K562 (cell line): Measurements from ENCODE around the gene BCAR3. TPM values are rescaled to one million over a fixed set of nuclear protein-coding genes. Genes with fewer than 3 reads are reported as not detected.

ENCODE experiments used
- ATAC-seq: fragments of 200-7000 bp; cut with Tn5 transposase; 3 replicates; pipeline ENCODE4 v1.9.1; 2020; ENCODE audit warnings: moderate library complexity
- BruUV-seq: library from RNA; stranded (reverse); fragments of 400-500 nt; replicated peaks from 2 replicates; lab custom pipeline; 2021; lab: Mats Ljungman, UMichigan
- CTCF ChIA-PET: fragments of 300-600 bp; formaldehyde crosslinking; extraction: SDS; loops from one replicate; lab custom pipeline; 2021; ENCODE audit warnings: low intra/inter-chr PET ratio; lab: Yijun Ruan, JAX
- POLR2A ChIA-PET: fragments of 300-600, 350-650 bp; sonication (Branson Sonifier 250); formaldehyde crosslinking; extraction: SDS; loops from one replicate; lab custom pipeline; 2021; ENCODE audit warnings: antibody characterized with exemption, inconsistent platforms; lab: Yijun Ruan, JAX
- DNase-seq, 4 experiments: peaks; one replicate each; pipeline versions ENCODE4 v3.0.0 to v3.0.0-alpha.2; 2011 to 2018; ENCODE audit warnings: low spot score in 3 of 4, mixed read lengths in 3 of 4; ENCODE audit errors: extremely low read depth in 1 of 4
- FAIRE-seq: peaks from 2 replicates; lab custom pipeline; 2011; peaks lifted over from hg19 to GRCh38; lab: Jason Lieb, UNC
- H2AFZ ChIP-seq: 2 replicates; pipeline ENCODE4 v1.6.0; 2011; ENCODE audit warnings: low read depth, low read length, control low read depth, inconsistent platforms
- H3K27ac ChIP-seq: fragments of 200-600 bp; 3 replicates; pipeline ENCODE4 v1.8.0; 2011; ENCODE audit warnings: low read depth, mild to moderate bottlenecking, control low read depth, inconsistent platforms, low read length, moderate library complexity, mixed read lengths; ENCODE audit errors: extremely low read depth
- H3K27me3 ChIP-seq, 2 experiments: fragments of 300-600 bp in 1 of 2; 2 replicates in 1 of 2; 3 replicates in 1 of 2; pipeline versions ENCODE4 v1.6.0 to v1.8.0; 2011; ENCODE audit warnings: inconsistent platforms in 2 of 2, low read length in 2 of 2, mild to moderate bottlenecking in 1 of 2, mixed read lengths in 1 of 2, moderate library complexity in 1 of 2; ENCODE audit not compliant: control insufficient read depth in 2 of 2, insufficient read depth in 2 of 2
- H3K36me3 ChIP-seq: fragments of 300-600 bp; 3 replicates; pipeline ENCODE4 v1.8.0; 2011; ENCODE audit warnings: mild to moderate bottlenecking, low read length, inconsistent platforms; ENCODE audit not compliant: control insufficient read depth, insufficient read depth
- H3K4me1 ChIP-seq, 2 experiments: fragments of 200-600 bp in 1 of 2; replicated peaks in 1 of 2; 2 replicates in 1 of 2; 3 replicates in 1 of 2; pipeline versions ENCODE4 v1.5.1 to v1.8.0; 2011; ENCODE audit warnings: inconsistent platforms in 2 of 2, low read length in 2 of 2, mild to moderate bottlenecking in 1 of 2, mixed read lengths in 1 of 2, moderate library complexity in 1 of 2; ENCODE audit not compliant: control insufficient read depth in 2 of 2, insufficient read depth in 2 of 2
- H3K4me2 ChIP-seq: 2 replicates; pipeline ENCODE4 v1.6.1; 2011; ENCODE audit warnings: low read length, control low read depth, inconsistent platforms, mixed read lengths; ENCODE audit not compliant: insufficient read depth
- H3K4me3 ChIP-seq: fragments of 200-600 bp; sonication (generic), shearing (Covaris generic); 2 replicates; pipeline ENCODE4 v1.5.1; 2016; ENCODE audit warnings: control low read depth, inconsistent platforms
- H3K79me2 ChIP-seq: fragments of 200-600 bp; 3 replicates; pipeline ENCODE4 v1.8.0; 2011; ENCODE audit warnings: low read length, inconsistent platforms; ENCODE audit not compliant: control insufficient read depth, insufficient read depth
- H3K9ac ChIP-seq, 2 experiments: 2 replicates each; pipeline versions ENCODE4 v1.6.0 to v1.6.1; 2011; ENCODE audit warnings: low read depth in 2 of 2, low read length in 2 of 2, control low read depth in 1 of 2, inconsistent platforms in 1 of 2, mild to moderate bottlenecking in 1 of 2, mixed read lengths in 1 of 2; ENCODE audit not compliant: insufficient read depth in 1 of 2
- H3K9me1 ChIP-seq: one replicate; pipeline ENCODE4 v1.6.0; 2011; ENCODE audit warnings: inconsistent platforms, mild to moderate bottlenecking, low read length, moderate library complexity; ENCODE audit not compliant: control insufficient read depth, insufficient read depth
- H3K9me3 ChIP-seq: replicated peaks from 2 replicates; pipeline ENCODE4 v1.5.1; 2011; ENCODE audit warnings: low read depth, low read length, inconsistent platforms; ENCODE audit not compliant: control insufficient read depth, insufficient read depth
- H4K20me1 ChIP-seq: replicated peaks from 2 replicates; pipeline ENCODE4 v1.6.1; 2011; ENCODE audit warnings: low read length, inconsistent platforms, mixed read lengths; ENCODE audit not compliant: control insufficient read depth, insufficient read depth
- ELF1 ChIP-seq: fragments of 200-800 bp; sonication (Bioruptor generic); IDR thresholded peaks from 2 replicates; pipeline ENCODE4 v1.6.1; 2016; ENCODE audit warnings: missing genetic modification characterization, missing compliant biosample characterization
- MLLT1 ChIP-seq, 2 experiments: fragments of 450-650 bp; IDR thresholded peaks; 2 replicates each; pipeline ENCODE4 v1.6.1; 2016
- MTA1 ChIP-seq: fragments of 450-650 bp; IDR thresholded peaks from 2 replicates; pipeline ENCODE4 v1.6.1; 2017; ENCODE audit warnings: borderline replicate concordance
- POLR2H ChIP-seq: IDR thresholded peaks from 2 replicates; pipeline ENCODE4 v1.6.1; 2016; ENCODE audit warnings: missing genetic modification characterization, low read depth, mild to moderate bottlenecking, control low read depth, missing compliant biosample characterization, moderate library complexity
- RBFOX2 ChIP-seq: fragments of 200-400 bp; formaldehyde crosslinking; IDR thresholded peaks from 2 replicates; pipeline ENCODE4 v1.6.1; 2017; ENCODE audit warnings: low read depth, mild to moderate bottlenecking, low read length, moderate library complexity
- RCOR1 ChIP-seq, 2 experiments: IDR thresholded peaks; 2 replicates each; pipeline ENCODE4 v1.6.1; 2012; ENCODE audit warnings: low read depth in 2 of 2, low read length in 2 of 2, borderline replicate concordance in 1 of 2, improper control_type of control experiment in 1 of 2
- RNF219 ChIP-seq: fragments of 250-450 bp; sonication (Bioruptor Pico); IDR thresholded peaks from 2 replicates; pipeline ENCODE4 v1.5.0; 2022; ENCODE audit warnings: mild to moderate bottlenecking
- SAP30 ChIP-seq: fragments of 200-600 bp; sonication (generic); IDR thresholded peaks from 2 replicates; pipeline ENCODE4 v1.6.1; 2012; ENCODE audit warnings: borderline replicate concordance, low read depth, mild to moderate bottlenecking, moderate library complexity, low read length, control low read depth, inconsistent platforms; ENCODE audit not compliant: insufficient read depth, poor library complexity, severe bottlenecking
- WHSC1 ChIP-seq: IDR thresholded peaks from one replicate; pipeline ENCODE4 v1.6.1; 2012; ENCODE audit warnings: low read length, control low read depth, inconsistent platforms
- XRCC5 ChIP-seq: fragments of 200-400 bp; formaldehyde crosslinking; IDR thresholded peaks from 2 replicates; pipeline ENCODE4 v1.6.1; 2017; ENCODE audit warnings: low read depth, mild to moderate bottlenecking, low read length
- ZNF766 ChIP-seq: fragments of 200-800 bp; sonication (Bioruptor generic); conservative IDR thresholded peaks from 2 replicates; pipeline ENCODE4 v1.6.1; 2016; ENCODE audit warnings: missing genetic modification characterization, missing compliant biosample characterization
- WGBS: fragments of 100-300 bp; shearing (Covaris generic); methylation state at CpG from one replicate; pipeline ENCODE4 v1.1.6; 2016; ENCODE audit warnings: low coverage, mixed read lengths; ENCODE audit not compliant: insufficient coverage; ENCODE audit errors: missing lambda C conversion rate; 5-methylcytosine and 5-hydroxymethylcytosine counted together
- in situ Hi-C: fragments of 300-500 bp; cut with MboI; formaldehyde crosslinking; loops from 4 replicates; pipeline ENCODE4 v1.15.0; 2018; ENCODE audit warnings: inconsistent platforms, mixed read lengths
- intact Hi-C: fragments of 100-400 bp; cut with micrococcal nuclease; formaldehyde crosslinking; loops from 2 replicates; pipeline ENCODE4 v1.14.2; 2022
- polyA plus RNA-seq, 8 experiments: library from polyadenylated mRNA; depleted of rRNA in 4 of 8; stranded (reverse) in 5 of 8; unstranded in 3 of 8; fragments of >200 nt; fragmentation: Nextera tagmentation in 2 of 8; fragmentation: Illumina TruSeq in 1 of 8; extraction: Ambion mirVana in 2 of 8; extraction: Trizol in 1 of 8; gene quantifications; 2 replicates each; pipeline versions ENCODE4 v1.2.1 to v1.2.3, GENCODE V29; 2011 to 2014; ENCODE audit warnings: inconsistent platforms in 1 of 8, missing spikeins in 1 of 8
- total RNA-seq, 7 experiments: library from RNA; depleted of rRNA in 6 of 7; stranded (reverse); fragments of >200 nt in 6 of 7; fragmentation: Illumina TruSeq in 2 of 7; extraction: Trizol in 2 of 7; gene quantifications; 2 replicates each; pipeline versions ENCODE4 v1.2.1 to v1.2.3, GENCODE V29; 2011 to 2021; ENCODE audit warnings: low replicate concordance in 1 of 7

Gene BCAR3
- total and polyA plus RNA-seq, 9 of the 15 experiments (the other 6 are each of a cell fraction or from before 2014, with no cell fraction given): 1.8 to 6.3 (median 3.8) TPM

GRCh38 chr1:93576746-93577145, 104.9 kb downstream of the BCAR3 start (continued):
- TF ChIP-seq XRCC5 (no peak), RCOR1 (IDR thresholded peaks at IDR 0.05; ENCODE audit: borderline replicate concordance in 1 of 2, low read depth in 2 of 2, low read length in 2 of 2) (no peak), RBFOX2 (no peak), POLR2H (tag) (no peak), ELF1 (tag) (no peak), SAP30 (no peak)

- in situ Hi-C loops: no loop called here
- no peaks in the 10 kb centered on the region for H3K9me1 ChIP-seq
- ATAC-seq: no peak
- no TSS peak for BruUV-seq
- H3K9ac ChIP-seq: no peak overlapping the region
- H3K4me1 ChIP-seq: no peaks in the 10 kb centered on the region
- no peak overlapping the region for H3K4me2 ChIP-seq
- TF ChIP-seq ZNF766 (no peak), WHSC1 (no peak), MLLT1 (IDR thresholded peaks at IDR 0.05) (no peak), MTA1 (no peak), RNF219 (CRISPR knock-in tag) (no peak)
- TF ChIP-seq, all 486 proteins: peak for 0
- FAIRE-seq (no peak), DNase-seq (no peak)
- no peaks in the 10 kb centered on the region for H4K20me1 ChIP-seq
- intact Hi-C loops: no loop called here
- ChIA-PET CTCF (no interaction called here), POLR2A (interaction anchor here (0.8 to 3.0 kb wide), 3 partner anchors 9 to 333 kb away, joined by 3 to 14 read pairs (median 3); partner anchors contain the start of gene GCLM)
- H3K79me2 ChIP-seq: no peaks in the 10 kb centered on the region
- no peaks in the 10 kb centered on the region for H3K9me3 ChIP-seq
- no peak overlapping the region for H3K27ac ChIP-seq
- 0 out of 2 replicates have a peak overlapping the region, but pooled peaks have one; percentile 1 for H2AFZ ChIP-seq
- 50% methylated on average over 9 of the region's 9 CpGs for WGBS
- no peaks in the 10 kb centered on the region for H3K36me3 ChIP-seq
- H3K4me3 ChIP-seq: no peak overlapping the region
- no peaks in the 10 kb centered on the region; a peak in 1 of 5 replicates for H3K27me3 ChIP-seq
These were observed 105.3 kb downstream of the BCAR3 start for GRCh38 chr1:93576346-93576745.
